Lower lobe of right lung (tissue), 2 donors: ENCODE results near the gene CYCS. TPM values are rescaled to one million over a fixed set of nuclear protein-coding genes. Genes with fewer than 3 reads are reported as not detected.
A peak's percentile ranks its signal among the peaks of the same experiment; 100 is the strongest.
"Not testable (repeated sequence)": the region's sequence is repeated elsewhere in the genome, so short reads cannot be mapped to it uniquely, and the experiment has no call there.

ENCODE experiments used
- ATAC-seq, 2 donors: fragments of 200-7000 bp; cut with Tn5 transposase; one replicate each; pipeline ENCODE4 v1.9.1; 2020 to 2022; ENCODE audit warnings: mild to moderate bottlenecking in 2 of 2, moderate library complexity in 2 of 2
- DNase-seq: peaks from one replicate; pipeline ENCODE4 v3.0.0-alpha.2; 2020
- H3K27ac ChIP-seq: fragments of 200-600 bp; one replicate; pipeline ENCODE4 v1.8.0; 2022
- H3K27me3 ChIP-seq: fragments of 200-600 bp; one replicate; pipeline ENCODE4 v1.8.0; 2022; ENCODE audit warnings: low read depth
- H3K36me3 ChIP-seq: fragments of 200-600 bp; one replicate; pipeline ENCODE4 v1.8.0; 2022; ENCODE audit warnings: mild to moderate bottlenecking
- H3K4me1 ChIP-seq: fragments of 200-600 bp; one replicate; pipeline ENCODE4 v1.8.0; 2022
- H3K4me3 ChIP-seq: fragments of 200-600 bp; one replicate; pipeline ENCODE4 v1.8.0; 2022; ENCODE audit warnings: mild to moderate bottlenecking
- H3K9me3 ChIP-seq: fragments of 200-600 bp; one replicate; pipeline ENCODE4 v1.8.0; 2022
- CTCF ChIP-seq: fragments of 200-600 bp; IDR thresholded peaks from one replicate; pipeline ENCODE4 v1.8.0; 2022; ENCODE audit warnings: antibody characterized with exemption, mild to moderate bottlenecking
- intact Hi-C: fragments of 100-400 bp; cut with DNase I; formaldehyde crosslinking; loops from one replicate; pipeline ENCODE4 v1.11.0; 2022
- total RNA-seq: library from RNA; stranded (reverse); fragmentation: NEBNext Ultra II Directional; extraction: Animal tissue kit (Norgen Biotek cat#: 25700); gene quantifications from one replicate; pipeline ENCODE4 v1.2.1, GENCODE V29; 2021
- donor health status: DM: no; HTN: yes; CAD: no; lungs with severe emphysema.

Gene CYCS
- total RNA-seq, 1 donor from 2014 or later, result 62.3 TPM

GRCh38 chr7:25168145-25168544, 43.1 kb upstream of the CYCS start:
- TF ChIP-seq CTCF, result no peak
- Histone ChIP-seq H3K9me3 (no peaks in the 10 kb centered on the region), H3K4me3 (no peak overlapping the region), H3K27me3 (no peaks in the 10 kb centered on the region), H3K27ac (no peak overlapping the region), H3K4me1 (no peaks in the 10 kb centered on the region), H3K36me3 (no peaks in the 10 kb centered on the region)
- intact Hi-C loops, result no loop called here
- DNase-seq, result no peak
- no peak for ATAC-seq

- no peak for ATAC-seq
These were observed 42.3 kb upstream of the CYCS start for GRCh38 chr7:25167262-25167843.

GRCh38 chr7:25159983-25160596, 35.0 kb upstream of the CYCS start:
- DNase-seq, H3K27ac ChIP-seq, H3K36me3 ChIP-seq, H3K27me3 ChIP-seq, ATAC-seq, intact Hi-C loops, H3K4me1 ChIP-seq, H3K9me3 ChIP-seq, H3K4me3 ChIP-seq: not testable (repeated sequence)
- peak; percentile 56 for TF ChIP-seq CTCF

More at GRCh38 chr7:25167262-25167843, 42.3 kb upstream of the CYCS start:
- Histone ChIP-seq H3K27me3 (no peaks in the 10 kb centered on the region), H3K27ac (no peak overlapping the region), H3K9me3 (no peaks in the 10 kb centered on the region), H3K36me3 (no peaks in the 10 kb centered on the region), H3K4me1 (no peaks in the 10 kb centered on the region), H3K4me3 (no peak overlapping the region)
- no peak for DNase-seq
- no peak for TF ChIP-seq CTCF
- intact Hi-C loops, result no loop called here

- H3K9me3 ChIP-seq, result no peaks in the 10 kb centered on the region
- H3K4me1 ChIP-seq, result no peaks in the 10 kb centered on the region
- no peak overlapping the region for H3K4me3 ChIP-seq
- no peaks in the 10 kb centered on the region for H3K27me3 ChIP-seq
- ATAC-seq, result no peak
- intact Hi-C loops, result no loop called here
- no peak for DNase-seq
- TF ChIP-seq CTCF, result no peak
- peaks cover 10% of the 10 kb centered on the region for H3K36me3 ChIP-seq
- H3K27ac ChIP-seq, result no peak overlapping the region
These were observed 33.9 kb upstream of the CYCS start for GRCh38 chr7:25158966-25159365.

- H3K27me3 ChIP-seq, result no peaks in the 10 kb centered on the region
- ATAC-seq (no peak), DNase-seq (no peak)
- H3K9me3 ChIP-seq, result no peaks in the 10 kb centered on the region
- no peak overlapping the region for H3K27ac ChIP-seq
- no peaks in the 10 kb centered on the region for H3K4me1 ChIP-seq
- no peak for TF ChIP-seq CTCF
- intact Hi-C loops, result no loop called here
- H3K4me3 ChIP-seq, result no peak overlapping the region
- H3K36me3 ChIP-seq, result peaks cover 14% of the 10 kb centered on the region
These were observed 26.7 kb upstream of the CYCS start for GRCh38 chr7:25151773-25152172.
